Neutrophil (primary cell): ENCODE results near the gene RASEF.

ENCODE experiments used
- H3K27ac ChIP-seq: fragments of 200-600 bp; sonication (generic); 2 replicates; pipeline ENCODE4 v1.5.1; 2016; ENCODE audit warnings: mild to moderate bottlenecking, moderate library complexity
- H3K27me3 ChIP-seq: fragments of 200-600 bp; sonication (generic); 2 replicates; pipeline ENCODE4 v1.6.0; 2016; ENCODE audit warnings: mild to moderate bottlenecking
- H3K36me3 ChIP-seq: fragments of 200-600 bp; sonication (generic); 2 replicates; pipeline ENCODE4 v1.5.1; 2017
- H3K4me1 ChIP-seq, 2 experiments: fragments of 200-600 bp in 1 of 2; sonication (generic) in 1 of 2; 1 replicate in 1 of 2; 2 replicates in 1 of 2; pipeline versions ENCODE4 v1.5.1 to v1.6.1; 2013 to 2016; ENCODE audit warnings: low read depth in 1 of 2, low read length in 1 of 2, mild to moderate bottlenecking in 1 of 2, moderate library complexity in 1 of 2; ENCODE audit not compliant: control insufficient read depth in 1 of 2, insufficient read depth in 1 of 2
- H3K4me3 ChIP-seq, 2 experiments: fragments of 200-600 bp in 1 of 2; sonication (generic) in 1 of 2; 1 replicate in 1 of 2; 2 replicates in 1 of 2; pipeline ENCODE4 v1.5.1; 2013 to 2016; ENCODE audit warnings: low read depth in 1 of 2, low read length in 1 of 2, mild to moderate bottlenecking in 1 of 2, moderate library complexity in 1 of 2
- H3K9me3 ChIP-seq: fragments of 200-600 bp; sonication (generic); 2 replicates; pipeline ENCODE4 v1.5.1; 2016
- TF ChIP-seq, protein P1 (sequence below): fragments of 200-600 bp; sonication (generic); IDR thresholded peaks from 2 replicates; pipeline ENCODE4 v1.5.1; 2016; ENCODE audit warnings: antibody characterized with exemption

RASEF gene

DNA sequence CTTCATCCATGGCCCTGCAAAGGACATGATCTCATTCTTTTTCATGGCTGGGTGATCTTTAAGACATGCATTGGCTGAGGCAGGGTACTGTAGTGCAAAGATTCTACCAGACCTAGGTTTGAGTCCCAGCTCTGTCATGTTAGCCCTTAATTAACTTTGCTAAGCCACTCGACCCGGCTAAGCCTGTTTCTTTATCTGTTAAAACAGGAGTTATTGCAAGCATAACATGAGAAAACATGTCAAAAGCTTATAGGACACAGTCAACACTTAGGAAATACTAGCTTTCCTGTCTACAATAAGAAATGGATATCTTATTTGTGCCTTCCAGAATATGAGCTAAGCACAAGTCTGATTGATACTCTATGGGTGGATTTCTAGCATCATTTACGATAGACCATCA lies 92.6 kb downstream of the RASEF start:
- Histone ChIP-seq H3K27me3 (no peaks in the 10 kb centered on the region), H3K9me3 (no peaks in the 10 kb centered on the region), H3K36me3 (no peaks in the 10 kb centered on the region), H3K4me1 (no peaks in the 10 kb centered on the region), H3K27ac (no peak overlapping the region), H3K4me3 (no peak overlapping the region)
- TF ChIP-seq, protein P1, sequence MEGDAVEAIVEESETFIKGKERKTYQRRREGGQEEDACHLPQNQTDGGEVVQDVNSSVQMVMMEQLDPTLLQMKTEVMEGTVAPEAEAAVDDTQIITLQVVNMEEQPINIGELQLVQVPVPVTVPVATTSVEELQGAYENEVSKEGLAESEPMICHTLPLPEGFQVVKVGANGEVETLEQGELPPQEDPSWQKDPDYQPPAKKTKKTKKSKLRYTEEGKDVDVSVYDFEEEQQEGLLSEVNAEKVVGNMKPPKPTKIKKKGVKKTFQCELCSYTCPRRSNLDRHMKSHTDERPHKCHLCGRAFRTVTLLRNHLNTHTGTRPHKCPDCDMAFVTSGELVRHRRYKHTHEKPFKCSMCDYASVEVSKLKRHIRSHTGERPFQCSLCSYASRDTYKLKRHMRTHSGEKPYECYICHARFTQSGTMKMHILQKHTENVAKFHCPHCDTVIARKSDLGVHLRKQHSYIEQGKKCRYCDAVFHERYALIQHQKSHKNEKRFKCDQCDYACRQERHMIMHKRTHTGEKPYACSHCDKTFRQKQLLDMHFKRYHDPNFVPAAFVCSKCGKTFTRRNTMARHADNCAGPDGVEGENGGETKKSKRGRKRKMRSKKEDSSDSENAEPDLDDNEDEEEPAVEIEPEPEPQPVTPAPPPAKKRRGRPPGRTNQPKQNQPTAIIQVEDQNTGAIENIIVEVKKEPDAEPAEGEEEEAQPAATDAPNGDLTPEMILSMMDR: no peak

DNA sequence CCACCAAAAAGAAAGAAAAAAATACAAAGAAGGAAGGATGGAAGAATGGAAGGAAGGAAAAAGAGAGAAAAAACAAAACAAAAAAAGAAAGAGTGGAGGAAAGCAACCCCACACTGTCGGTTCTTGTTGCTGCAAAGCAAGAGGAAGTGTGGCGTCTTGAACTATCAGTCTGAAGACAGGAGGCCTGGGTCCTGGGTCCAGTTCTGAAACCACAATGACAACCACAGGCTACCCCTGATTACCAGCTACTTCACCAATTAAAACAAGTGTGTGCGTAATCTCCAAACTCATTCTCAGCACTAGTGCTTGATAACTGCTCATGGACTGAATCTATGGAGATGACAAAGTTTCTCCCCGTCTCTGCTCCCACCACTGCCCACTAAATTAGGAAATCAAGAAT lies 93.7 kb downstream of the RASEF start:
- Histone ChIP-seq H3K9me3 (no peaks in the 10 kb centered on the region), H3K27me3 (no peaks in the 10 kb centered on the region), H3K4me3 (no peak overlapping the region), H3K36me3 (no peaks in the 10 kb centered on the region), H3K27ac (no peak overlapping the region), H3K4me1 (no peaks in the 10 kb centered on the region)
- TF ChIP-seq, protein P1: no peak

DNA sequence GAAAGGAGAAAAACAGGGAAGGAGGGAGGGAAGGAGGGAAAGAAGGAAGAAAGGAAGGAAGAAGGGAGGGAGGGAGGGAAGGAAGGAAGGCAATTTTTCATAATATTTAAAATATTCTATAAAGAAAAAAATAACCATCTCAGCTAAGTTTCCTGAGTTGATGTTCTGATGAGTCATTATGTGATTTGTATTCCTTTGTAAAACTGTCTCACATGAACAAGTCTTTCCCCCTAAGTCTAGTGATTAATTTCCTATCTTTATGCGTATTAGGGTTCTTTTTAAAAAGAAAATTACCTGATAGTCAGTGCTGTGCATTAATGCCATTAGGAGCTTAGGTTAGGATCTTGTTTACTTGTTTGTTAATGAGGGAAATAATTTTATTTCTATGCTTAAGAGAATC lies 94.1 kb downstream of the RASEF start:
- TF ChIP-seq, protein P1: no peak
- Histone ChIP-seq H3K4me1 (no peaks in the 10 kb centered on the region), H3K4me3 (no peak overlapping the region), H3K27ac (no peak overlapping the region), H3K27me3 (no peaks in the 10 kb centered on the region), H3K9me3 (no peaks in the 10 kb centered on the region), H3K36me3 (no peaks in the 10 kb centered on the region)

DNA sequence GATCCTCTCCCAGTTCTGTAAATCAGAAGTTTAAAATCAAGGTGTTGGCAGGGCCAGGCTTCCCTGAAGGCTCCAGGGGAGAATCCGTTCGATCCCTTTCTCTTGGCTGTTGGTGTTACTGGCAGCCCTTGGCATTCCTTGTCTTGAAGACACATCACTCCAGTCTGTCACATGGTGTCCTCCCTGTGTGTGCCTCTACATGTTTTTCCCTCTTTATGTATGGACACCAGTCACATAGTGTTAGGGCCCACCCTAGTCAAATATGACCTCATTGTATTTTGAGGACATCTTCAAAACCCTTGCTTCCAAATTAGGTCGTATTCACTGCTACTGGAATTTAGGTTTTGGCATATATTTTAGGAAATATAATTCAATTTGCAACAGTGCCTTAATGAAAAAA lies 94.6 kb downstream of the RASEF start:
- TF ChIP-seq, protein P1: no peak
- Histone ChIP-seq H3K27me3 (no peaks in the 10 kb centered on the region), H3K27ac (no peak overlapping the region), H3K36me3 (no peaks in the 10 kb centered on the region), H3K4me1 (no peaks in the 10 kb centered on the region), H3K9me3 (no peaks in the 10 kb centered on the region), H3K4me3 (no peak overlapping the region)

DNA sequence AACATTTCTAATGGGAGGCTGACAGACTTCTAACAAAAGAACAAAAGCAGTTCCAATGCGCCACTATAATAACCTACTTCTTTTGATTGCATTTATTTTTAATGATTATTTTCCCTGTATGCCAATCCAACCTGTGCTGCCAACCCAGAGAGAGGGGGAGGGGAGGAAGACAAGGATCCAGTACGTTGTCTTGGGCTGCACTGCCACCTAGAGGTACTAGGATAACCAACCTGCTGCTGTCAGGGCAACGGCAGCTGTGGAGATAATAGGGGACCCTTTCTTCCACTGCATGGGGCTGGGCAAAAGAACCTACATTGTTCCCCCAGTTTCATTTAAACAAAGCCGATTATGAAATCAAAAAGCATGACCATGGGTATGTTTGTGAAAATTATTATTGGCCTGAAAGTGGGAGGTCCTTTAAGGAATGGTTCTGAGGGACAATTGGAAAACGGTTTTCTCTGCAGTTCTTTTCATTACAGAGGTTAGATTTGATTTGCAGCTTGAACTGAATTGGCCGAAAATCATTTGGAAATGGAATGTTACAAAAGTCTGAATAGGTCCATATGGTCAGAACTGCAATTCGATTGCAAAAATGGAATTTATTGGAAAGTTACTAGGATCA lies 101.3 kb downstream of the RASEF start:
- Histone ChIP-seq H3K36me3 (no peaks in the 10 kb centered on the region), H3K4me3 (no peak overlapping the region), H3K4me1 (no peaks in the 10 kb centered on the region), H3K9me3 (no peaks in the 10 kb centered on the region), H3K27ac (no peak overlapping the region), H3K27me3 (no peaks in the 10 kb centered on the region)
- TF ChIP-seq, protein P1: no peak
